ENCODE measurements around the gene PIK3CB. TPM values are rescaled to one million over a fixed set of nuclear protein-coding genes. Genes with fewer than 3 reads are reported as not detected.
"Not testable (repeated sequence)": the region's sequence is repeated elsewhere in the genome, so short reads cannot be mapped to it uniquely, and the experiment has no call there.

PIK3CB gene
- total RNA-seq, 1 experiment from 2014 or later, result 29.7 TPM

- Mint-ChIP-seq H3K36me3 (ENCODE audit: insufficient read depth, unreplicated experiment) (peaks cover 12% of the 10 kb centered on the region), H3K4me3 (ENCODE audit: unreplicated experiment) (peak within 1 kb of the TSS; percentile 91), H3K27ac (ENCODE audit: unreplicated experiment) (peak within 1 kb of the TSS; percentile 94), H3K9me3 (ENCODE audit: unreplicated experiment) (no peaks in the 10 kb centered on the region), H3K27me3 (ENCODE audit: insufficient read depth, unreplicated experiment) (peaks cover 4% of the 10 kb centered on the region), H3K4me1 (ENCODE audit: low read depth, unreplicated experiment) (peaks cover 15% of the 10 kb centered on the region)
- H3K27me3 ChIP-seq (replicated peaks; ENCODE audit: control insufficient read depth, insufficient read depth, low read length), result no peaks in the 10 kb centered on the region
- ChIA-PET POLR2A (interaction anchor here (1.0 kb wide), 1 partner anchor 15 kb away, joined by 6 read pairs; the partner anchor contains the start of gene CEP70), CTCF (interaction anchor here (0.5 kb wide), 1 partner anchor 129 kb away, joined by 3 read pairs; no protein-coding TSS in a partner anchor)
- no peaks in the 10 kb centered on the region for H3K36me3 ChIP-seq (ENCODE audit: control insufficient read depth, insufficient read depth, low read length)
- peak within 1 kb of the TSS; percentile 77 for H3K4me3 ChIP-seq (ENCODE audit: low read depth, low read length)
- no TSS peak for BruUV-seq (replicated peaks)
- TF ChIP-seq CTCF (IDR thresholded peaks at IDR 0.05; ENCODE audit: insufficient read depth in 1 of 2, low read depth in 1 of 2, low read length in 1 of 2, severe bottlenecking in 1 of 2, unreplicated experiment in 1 of 2), result no peak
- peak; percentile 78 to 82 for DNase-seq
- H3K4me1 ChIP-seq, result no peaks in the 10 kb centered on the region; the same call in 1 of the 2 replicates
- intact Hi-C loops (cut with micrococcal nuclease; ENCODE audit: unreplicated experiment), result loop anchor here (1.0 to 2.0 kb wide), 2 partner anchors 14 to 254 kb away; partner anchors contain the start of gene CEP70
- no peaks in the 10 kb centered on the region for H3K9me3 ChIP-seq
Observed at GRCh38 chr3:138608322-138609135, 226.2 kb downstream of the PIK3CB start, which contains the start of gene FAIM. FAIM (plus strand) TSS chr3:138608771; CDS start chr3:138619727, 10,956 bp downstream.

GRCh38 chr3:138604106-138604595 is 230.6 kb downstream of the PIK3CB start:
- H3K4me3 ChIP-seq (ENCODE audit: low read depth, low read length); H3K36me3 ChIP-seq (ENCODE audit: control insufficient read depth, insufficient read depth, low read length); H3K36me3 Mint-ChIP-seq (ENCODE audit: insufficient read depth, unreplicated experiment); DNase-seq; H3K9me3 Mint-ChIP-seq (ENCODE audit: unreplicated experiment); H3K9me3 ChIP-seq; H3K27ac Mint-ChIP-seq (ENCODE audit: unreplicated experiment); BruUV-seq (replicated peaks); H3K27me3 Mint-ChIP-seq (ENCODE audit: insufficient read depth, unreplicated experiment); intact Hi-C loops (cut with micrococcal nuclease; ENCODE audit: unreplicated experiment); H3K4me1 Mint-ChIP-seq (ENCODE audit: low read depth, unreplicated experiment); H3K4me3 Mint-ChIP-seq (ENCODE audit: unreplicated experiment); H3K4me1 ChIP-seq; H3K27me3 ChIP-seq (replicated peaks; ENCODE audit: control insufficient read depth, insufficient read depth, low read length): not testable (repeated sequence)
- ChIA-PET CTCF (interaction anchor here (0.7 to 1.4 kb wide), 2 partner anchors 10 to 311 kb away, joined by 3 to 5 read pairs; partner anchors contain the start of gene CEP70), POLR2A (interaction anchor here (0.7 kb wide), 1 partner anchor 220 kb away, joined by 9 read pairs; no protein-coding TSS in a partner anchor)

Other genes with a start within 250 kb of the PIK3CB start
- 18.5 and 25.0 TPM in 2 replicates for gene CEP70, start 240.7 kb downstream of the PIK3CB start, total RNA-seq (2022)
- 19.4 and 22.5 TPM in 2 replicates for gene FAIM, start 226.2 kb downstream of the PIK3CB start, total RNA-seq (2022)
- gene FOXL2, start 112.2 kb upstream of the PIK3CB start, total RNA-seq (2022), result 1.4 and 1.8 TPM in 2 replicates
- gene FOXL2NB, start 112.3 kb upstream of the PIK3CB start, total RNA-seq (2022), result 2.0 and 2.2 TPM in 2 replicates
- not detected in 2 replicates for gene PRR23A, start 171.3 kb upstream of the PIK3CB start, total RNA-seq (2022)
- gene PRR23B, start 186.0 kb upstream of the PIK3CB start, total RNA-seq (2022), result not detected in 2 replicates
- gene PRR23C, start 210.0 kb upstream of the PIK3CB start, total RNA-seq (2022), result not detected in 2 replicates